ENCODE measurements around the gene RASSF6.
"Not testable (repeated sequence)": the region's sequence is repeated elsewhere in the genome, so short reads cannot be mapped to it uniquely, and the experiment has no call there.

The RASSF6 gene

GRCh38 chr4:73609706-73610105 lies 10.5 kb downstream of the RASSF6 start:
- DNase-seq (ENCODE audit: low read depth) = no peak

GRCh38 chr4:73608689-73609594 lies 11.3 kb downstream of the RASSF6 start:
- DNase-seq (ENCODE audit: low read depth) = no peak

- DNase-seq (ENCODE audit: low read depth) = no peak
These were observed 12.7 kb downstream of the RASSF6 start for GRCh38 chr4:73607375-73608033.

GRCh38 chr4:73606465-73606974 lies 13.7 kb downstream of the RASSF6 start:
- DNase-seq (ENCODE audit: low read depth) = no peak

- DNase-seq (ENCODE audit: low read depth) = no peak
These were observed 16.2 kb downstream of the RASSF6 start for GRCh38 chr4:73603854-73604584.

- no peak for DNase-seq (ENCODE audit: low read depth)
These were observed 16.9 kb downstream of the RASSF6 start for GRCh38 chr4:73603271-73603710.

GRCh38 chr4:73600954-73601353 lies 19.3 kb downstream of the RASSF6 start:
- DNase-seq (ENCODE audit: low read depth) = no peak

- DNase-seq (ENCODE audit: low read depth) = no peak
These were observed 21.1 kb downstream of the RASSF6 start for GRCh38 chr4:73599182-73599581.

- no peak for DNase-seq (ENCODE audit: low read depth)
These were observed 22.6 kb downstream of the RASSF6 start for GRCh38 chr4:73597594-73597993.

GRCh38 chr4:73597183-73597582 lies 23.1 kb downstream of the RASSF6 start:
- DNase-seq (ENCODE audit: low read depth) = not testable (repeated sequence)

GRCh38 chr4:73596001-73596400 lies 24.2 kb downstream of the RASSF6 start:
- no peak for DNase-seq (ENCODE audit: low read depth)

GRCh38 chr4:73593631-73594241 lies 26.5 kb downstream of the RASSF6 start:
- DNase-seq (ENCODE audit: low read depth) = no peak

GRCh38 chr4:73589887-73590801 lies 30.1 kb downstream of the RASSF6 start:
- no peak for DNase-seq (ENCODE audit: low read depth)

GRCh38 chr4:73589261-73589847 lies 30.9 kb downstream of the RASSF6 start:
- DNase-seq (ENCODE audit: low read depth) = no peak

- no peak for DNase-seq (ENCODE audit: low read depth)
These were observed 31.6 kb downstream of the RASSF6 start for GRCh38 chr4:73588613-73589012.

GRCh38 chr4:73586666-73587065 lies 33.6 kb downstream of the RASSF6 start:
- DNase-seq (ENCODE audit: low read depth) = no peak

GRCh38 chr4:73586040-73586439 lies 34.2 kb downstream of the RASSF6 start:
- no peak for DNase-seq (ENCODE audit: low read depth)

- no peak for DNase-seq (ENCODE audit: low read depth)
These were observed 34.9 kb downstream of the RASSF6 start for GRCh38 chr4:73585345-73585744.

GRCh38 chr4:73583666-73584065 lies 36.6 kb downstream of the RASSF6 start:
- no peak for DNase-seq (ENCODE audit: low read depth)

- DNase-seq (ENCODE audit: low read depth) = no peak
These were observed 42.9 kb downstream of the RASSF6 start for GRCh38 chr4:73577371-73577770.
